ENCODE measurements around the gene CR1. TPM values are rescaled to one million over a fixed set of nuclear protein-coding genes. Genes with fewer than 3 reads are reported as not detected.

CR1 gene
- total and polyA plus RNA-seq, 2 experiments from 2014 or later: 0.65 to 0.76 TPM

GRCh38 chr1:207619871-207620542 is 124.0 kb downstream of the CR1 start:
- Histone ChIP-seq H3K36me3 (ENCODE audit: insufficient read depth) (no peaks in the 10 kb centered on the region), H3K27ac (ENCODE audit: low read depth) (no peak overlapping the region), H3K9me2 (ENCODE audit: insufficient read depth) (no peaks in the 10 kb centered on the region), H3F3A (replicated peaks; ENCODE audit: low read depth) (no peaks in the 10 kb centered on the region; the same call in 1 of the 2 replicates), H3K4me3 (no peak overlapping the region), H3K4me2 (no peak overlapping the region), H2AFZ (peak overlapping the region; percentile 45), H3K27me3 (ENCODE audit: insufficient read depth) (no peaks in the 10 kb centered on the region), H4K20me1 (replicated peaks; ENCODE audit: insufficient read depth) (no peaks in the 10 kb centered on the region), H3K79me2 (replicated peaks; ENCODE audit: insufficient read depth) (no peaks in the 10 kb centered on the region), H3K4me1 (ENCODE audit: insufficient read depth) (no peaks in the 10 kb centered on the region)
- H3K4me1 Mint-ChIP-seq: peaks cover 8% of the 10 kb centered on the region
- H3K4me3 Mint-ChIP-seq: no peak overlapping the region
- ATAC-seq (peak; percentile 99), DNase-seq (ENCODE audit: low spot score) (peak; percentile 88)
- H3K9me3 Mint-ChIP-seq: peaks cover 1% of the 10 kb centered on the region; the same call in 2 of the 3 replicates
- no peak overlapping the region for H3K27ac Mint-ChIP-seq
- H3K36me3 Mint-ChIP-seq (ENCODE audit: low read depth): peaks cover 2% of the 10 kb centered on the region; the same call in 1 of the 3 replicates
- no peak for TF ChIP-seq JUNB (IDR thresholded peaks at IDR 0.05; ENCODE audit: unreplicated experiment)
- no peak for TF ChIP-seq STAT1 (IDR thresholded peaks at IDR 0.05; ENCODE audit: unreplicated experiment)
- no peak for TF ChIP-seq ZNF462 (CRISPR knock-in tag; IDR thresholded peaks at IDR 0.05)
- peak; percentile 67 to 71 for TF ChIP-seq CTCF (conservative IDR thresholded peaks at IDR 0.05; ENCODE audit: low read depth in 2 of 2)
- no peaks in the 10 kb centered on the region for H3K27me3 Mint-ChIP-seq (ENCODE audit: insufficient read depth, low read depth, poor library complexity)

Measured in GM23338 (cell line).